Inflammatory macrophage treated with lipopolysaccharide for 4 hours (primary cell): Measurements from ENCODE around the gene ACTN4.
A peak's percentile ranks its signal among the peaks of the same experiment; 100 is the strongest.

Experiments
- DNase-seq: peaks from one replicate; pipeline ENCODE4 v3.0.0-alpha.2; 2020

Gene ACTN4

GRCh38 chr19:38727868-38728660 is 80.6 kb downstream of the ACTN4 start:
- no peak for DNase-seq

DNA sequence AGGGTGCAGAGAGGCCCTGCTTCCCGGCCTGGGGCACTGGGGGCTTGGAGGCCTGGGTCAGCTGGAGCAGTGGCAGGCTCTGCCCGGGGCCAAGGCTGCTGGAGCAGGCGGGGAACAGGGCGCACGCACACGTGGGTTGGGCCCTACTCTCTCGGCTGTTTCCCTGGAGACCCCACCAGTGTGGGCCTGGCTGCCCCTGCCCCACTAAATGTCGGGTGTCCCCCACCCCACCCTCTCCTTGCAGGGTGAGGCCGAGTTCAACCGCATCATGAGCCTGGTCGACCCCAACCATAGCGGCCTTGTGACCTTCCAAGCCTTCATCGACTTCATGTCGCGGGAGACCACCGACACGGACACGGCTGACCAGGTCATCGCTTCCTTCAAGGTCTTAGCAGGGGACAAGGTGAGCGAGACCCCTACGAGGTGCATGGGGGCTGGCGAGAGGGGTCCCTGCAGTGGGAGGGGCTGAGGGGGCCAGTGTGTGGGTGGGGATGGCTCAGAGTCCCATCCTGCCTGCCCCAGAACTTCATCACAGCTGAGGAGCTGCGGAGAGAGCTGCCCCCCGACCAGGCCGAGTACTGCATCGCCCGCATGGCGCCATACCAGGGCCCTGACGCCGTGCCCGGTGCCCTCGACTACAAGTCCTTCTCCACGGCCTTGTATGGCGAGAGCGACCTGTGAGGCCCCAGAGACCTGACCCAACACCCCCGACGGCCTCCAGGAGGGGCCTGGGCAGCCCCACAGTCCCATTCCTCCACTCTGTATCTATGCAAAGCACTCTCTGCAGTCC is 81.5 kb downstream of the ACTN4 start:
- no peak for DNase-seq

DNA sequence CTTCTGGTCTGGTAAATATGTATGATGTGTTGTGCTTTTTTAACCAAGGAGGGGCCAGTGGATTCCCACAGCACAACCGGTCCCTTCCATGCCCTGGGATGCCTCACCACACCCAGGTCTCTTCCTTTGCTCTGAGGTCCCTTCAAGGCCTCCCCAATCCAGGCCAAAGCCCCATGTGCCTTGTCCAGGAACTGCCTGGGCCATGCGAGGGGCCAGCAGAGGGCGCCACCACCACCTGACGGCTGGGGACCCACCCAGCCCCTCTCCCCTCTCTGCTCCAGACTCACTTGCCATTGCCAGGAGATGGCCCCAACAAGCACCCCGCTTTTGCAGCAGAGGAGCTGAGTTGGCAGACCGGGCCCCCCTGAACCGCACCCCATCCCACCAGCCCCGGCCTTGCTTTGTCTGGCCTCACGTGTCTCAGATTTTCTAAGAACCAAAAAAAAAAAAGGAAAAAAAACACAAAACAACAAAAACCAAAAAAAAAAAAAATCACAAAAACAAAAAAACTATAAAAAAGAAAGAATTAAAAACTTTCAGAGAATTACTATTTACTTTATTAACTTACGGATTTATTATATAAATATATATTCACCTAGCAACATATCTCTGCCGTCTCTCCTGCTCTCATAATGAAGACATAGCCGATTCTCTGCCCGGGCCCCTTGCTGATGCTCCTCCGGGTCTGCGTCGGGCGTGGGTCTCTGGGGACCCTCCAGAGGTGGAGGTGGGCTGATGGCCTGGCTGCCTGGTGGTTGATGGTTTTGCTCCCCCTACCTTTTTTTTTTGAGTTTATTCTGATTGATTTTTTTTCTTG is 82.4 kb downstream of the ACTN4 start:
- peak; percentile 55 for DNase-seq

- no peak for DNase-seq
Observed at GRCh38 chr19:38730470-38730730, 83.0 kb downstream of the ACTN4 start.

DNA sequence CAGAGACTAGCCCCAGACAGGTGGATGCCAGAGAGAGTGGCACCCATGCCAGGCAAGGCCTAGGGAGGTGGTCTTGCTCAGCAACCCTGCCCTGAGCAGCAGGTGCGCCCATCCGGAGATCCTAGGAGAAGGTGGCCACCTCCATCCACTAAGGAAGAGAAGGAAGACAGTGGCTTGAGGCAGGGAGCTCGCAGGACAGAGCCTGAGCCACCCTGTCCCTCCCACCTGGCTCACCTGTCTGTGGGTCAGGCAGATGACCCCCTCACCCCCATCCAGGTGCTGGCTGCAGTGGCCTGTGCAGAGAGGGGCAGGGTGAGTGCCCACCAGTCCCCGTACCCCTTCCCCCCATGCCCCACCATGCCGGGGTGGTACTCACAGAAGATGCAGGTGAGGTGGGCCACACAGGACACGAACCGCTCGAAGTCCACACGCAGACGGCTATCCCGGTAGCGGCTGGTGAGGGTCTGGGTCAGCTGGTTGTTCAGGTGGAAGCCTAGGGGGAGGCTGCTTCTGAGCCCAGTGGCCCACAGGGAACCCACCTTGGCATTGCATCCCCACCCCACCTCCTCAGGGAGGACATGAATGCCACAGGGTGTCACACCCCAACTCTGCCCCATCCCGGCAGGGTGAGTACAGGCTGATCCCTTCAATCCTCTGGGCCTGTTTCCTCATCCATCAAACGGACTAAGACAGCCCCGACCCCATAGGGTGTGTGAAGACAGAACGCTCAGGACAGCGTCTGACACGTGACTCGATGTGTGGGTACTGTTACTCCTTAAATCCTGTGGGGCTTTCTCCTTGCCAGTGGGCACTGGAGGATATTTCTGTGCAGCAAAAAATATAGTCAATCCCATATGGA is 83.5 kb downstream of the ACTN4 start:
- DNase-seq: no peak

GRCh38 chr19:38731654-38732301 is 84.3 kb downstream of the ACTN4 start:
- DNase-seq: no peak

DNA sequence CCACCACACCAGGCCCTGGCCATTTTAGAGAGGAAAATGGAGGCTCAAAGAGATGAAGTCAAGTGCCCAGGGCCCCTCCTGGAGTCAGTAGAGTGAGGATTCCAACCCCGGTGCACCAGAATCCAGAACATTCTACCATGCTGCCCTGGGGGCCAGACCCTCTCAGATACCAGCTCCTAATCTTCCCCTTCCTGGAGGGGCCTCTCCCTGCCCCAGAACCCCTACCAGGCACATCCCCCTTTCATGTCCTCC is 85.7 kb downstream of the ACTN4 start:
- no peak for DNase-seq

DNA sequence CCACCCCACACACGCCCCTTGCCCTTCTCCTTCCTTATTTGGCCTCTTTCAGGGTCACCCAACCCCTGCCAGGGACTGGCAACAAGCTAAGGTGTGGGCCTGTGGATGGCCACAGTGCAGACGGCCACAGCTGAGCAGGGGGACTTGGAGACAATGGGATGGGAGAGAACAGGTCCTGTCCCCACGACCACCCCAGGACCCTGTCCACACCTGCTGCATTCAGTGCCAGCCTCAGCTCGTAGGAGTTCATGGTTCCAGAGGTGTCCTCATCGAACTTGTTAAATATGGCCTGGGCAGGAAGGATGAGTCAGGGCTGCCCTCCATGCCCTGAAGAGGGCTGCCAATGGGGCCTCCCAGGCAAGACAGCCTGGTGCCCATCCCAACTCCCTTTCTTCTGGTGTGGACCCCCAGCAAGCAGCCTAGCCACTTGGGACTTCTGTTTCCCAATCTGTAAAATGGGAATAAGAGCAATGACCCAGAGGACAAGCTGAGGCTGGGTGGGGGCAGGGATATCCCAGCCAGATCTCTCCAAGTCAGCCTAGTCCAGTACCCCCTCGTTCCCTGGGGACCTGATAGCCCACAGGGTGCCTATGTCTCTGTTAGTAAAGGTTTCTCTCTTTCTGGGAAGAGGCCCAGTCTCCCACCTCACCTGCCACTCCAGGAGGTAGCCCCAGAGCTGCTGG is 86.2 kb downstream of the ACTN4 start:
- peak; percentile 1 for DNase-seq

DNA sequence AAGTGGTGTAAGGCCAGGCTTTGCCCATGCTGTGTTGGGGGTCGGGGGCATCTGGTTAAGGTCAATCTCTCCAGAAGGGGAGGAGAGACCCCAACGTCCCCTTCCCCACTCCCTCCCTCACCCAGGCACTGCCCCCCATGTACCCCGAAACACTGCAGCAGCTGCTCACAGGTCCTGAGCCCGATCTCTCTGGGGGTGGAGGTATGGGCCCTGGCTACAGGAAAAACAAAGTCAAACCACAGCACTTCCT is 86.7 kb downstream of the ACTN4 start:
- DNase-seq: no peak

DNA sequence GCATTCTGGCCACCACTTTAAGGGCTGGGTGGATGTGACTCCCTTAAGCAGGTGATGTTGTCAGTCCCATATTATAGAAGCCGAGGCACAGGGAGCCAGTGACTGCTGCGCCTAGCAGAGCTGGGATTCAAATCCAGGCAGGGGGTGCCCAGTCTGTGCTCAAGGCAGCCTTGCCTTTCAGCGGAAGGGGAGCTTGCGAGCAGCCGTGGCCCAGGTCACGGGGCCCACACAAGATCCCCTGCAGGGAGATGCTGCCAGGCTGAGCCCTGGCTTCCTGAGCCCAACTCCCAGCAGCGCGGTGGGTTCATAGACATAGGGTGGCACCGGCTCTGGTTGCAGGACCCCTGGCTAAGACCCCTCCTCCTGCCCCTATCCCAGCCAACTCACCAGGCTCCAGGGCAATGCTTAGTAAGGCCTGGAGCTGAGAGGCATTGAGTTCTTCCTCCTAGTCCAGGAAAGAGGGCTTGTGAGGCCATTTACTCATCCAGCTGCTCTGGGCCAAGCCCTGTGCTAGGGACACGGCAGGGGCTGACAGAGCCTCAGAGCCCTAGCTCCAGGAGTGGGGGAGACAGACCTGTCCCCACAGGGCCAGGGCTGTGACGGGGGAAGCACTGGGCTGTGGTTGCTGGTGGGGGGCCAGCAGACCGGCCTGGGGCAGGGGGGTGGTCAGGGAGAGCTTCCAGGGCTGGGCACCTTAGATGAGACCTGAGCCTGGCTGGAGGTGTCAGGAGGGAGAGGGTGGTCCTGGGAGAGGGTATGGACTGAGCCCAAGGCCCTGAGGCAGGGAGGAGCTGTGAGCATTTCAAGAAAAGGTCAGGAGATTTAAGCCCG is 87.2 kb downstream of the ACTN4 start:
- no peak for DNase-seq

DNA sequence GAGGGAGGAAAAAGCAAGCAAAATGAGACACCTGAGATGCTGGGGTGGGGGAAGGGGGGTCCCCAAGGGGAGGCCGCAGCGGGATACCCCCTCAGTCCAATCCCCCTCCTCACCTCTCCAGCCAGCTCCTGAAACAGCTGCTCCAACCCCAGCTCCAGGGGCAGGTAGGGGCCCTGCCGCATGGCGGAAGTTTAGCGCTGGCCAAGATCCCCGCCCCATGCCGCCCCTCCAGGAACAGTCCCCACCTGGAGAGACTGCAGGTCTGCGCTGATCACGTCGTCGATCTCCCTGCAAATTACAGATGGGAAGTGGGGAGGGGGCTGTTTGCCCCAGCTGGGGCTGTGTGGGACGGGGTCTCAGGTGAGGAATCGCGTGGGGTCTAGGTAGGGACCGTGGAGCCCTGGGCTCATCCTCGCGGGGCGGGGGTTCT is 87.8 kb downstream of the ACTN4 start:
- no peak for DNase-seq

- DNase-seq: peak; percentile 38
Observed at GRCh38 chr19:38736036-38736412, 88.6 kb downstream of the ACTN4 start.

DNA sequence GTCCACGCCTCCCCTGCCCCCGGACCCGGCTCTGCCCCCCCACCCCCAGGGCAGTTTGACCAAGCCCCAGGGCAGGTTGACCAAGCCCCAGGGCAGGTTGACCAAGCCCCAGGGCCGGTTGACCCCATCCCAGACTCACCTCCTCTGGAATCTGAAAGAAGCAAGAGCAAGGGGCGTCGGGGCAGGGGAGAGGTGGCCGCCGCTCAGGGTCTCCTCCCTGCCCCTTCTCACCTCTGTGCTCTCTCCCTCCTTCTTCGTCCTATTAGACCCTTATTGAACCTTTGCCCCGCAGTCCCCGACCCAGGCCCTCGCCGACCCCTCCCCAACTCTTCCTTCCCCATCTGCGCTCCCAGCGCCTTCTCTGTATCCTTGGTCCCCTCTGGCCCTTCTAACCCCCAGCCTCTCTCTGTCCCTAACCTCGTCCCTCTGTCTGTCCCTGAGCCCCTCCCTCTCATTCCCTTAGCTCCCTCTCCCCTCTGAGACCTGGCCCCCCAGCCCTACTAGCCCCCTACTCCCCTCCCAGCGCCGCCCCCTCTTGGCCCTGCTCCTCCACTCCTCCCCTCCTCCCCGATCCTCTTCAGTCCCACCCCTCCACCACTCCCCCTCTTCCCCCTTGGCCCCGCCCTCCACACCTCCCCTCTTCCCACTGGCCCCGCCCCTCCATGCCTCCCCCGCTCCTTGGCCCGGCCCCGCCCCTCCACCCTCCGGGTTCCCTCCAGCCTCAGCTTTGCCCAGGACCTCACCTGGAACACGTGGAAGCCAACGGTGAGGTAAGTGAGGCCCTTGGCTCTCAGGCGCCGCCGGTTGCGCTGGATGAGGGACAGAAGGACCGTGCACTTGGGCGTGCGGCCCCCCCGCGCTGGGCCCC is 89.2 kb downstream of the ACTN4 start:
- no peak for DNase-seq

- no peak for DNase-seq
Observed at GRCh38 chr19:38737281-38737865, 89.9 kb downstream of the ACTN4 start.

DNA sequence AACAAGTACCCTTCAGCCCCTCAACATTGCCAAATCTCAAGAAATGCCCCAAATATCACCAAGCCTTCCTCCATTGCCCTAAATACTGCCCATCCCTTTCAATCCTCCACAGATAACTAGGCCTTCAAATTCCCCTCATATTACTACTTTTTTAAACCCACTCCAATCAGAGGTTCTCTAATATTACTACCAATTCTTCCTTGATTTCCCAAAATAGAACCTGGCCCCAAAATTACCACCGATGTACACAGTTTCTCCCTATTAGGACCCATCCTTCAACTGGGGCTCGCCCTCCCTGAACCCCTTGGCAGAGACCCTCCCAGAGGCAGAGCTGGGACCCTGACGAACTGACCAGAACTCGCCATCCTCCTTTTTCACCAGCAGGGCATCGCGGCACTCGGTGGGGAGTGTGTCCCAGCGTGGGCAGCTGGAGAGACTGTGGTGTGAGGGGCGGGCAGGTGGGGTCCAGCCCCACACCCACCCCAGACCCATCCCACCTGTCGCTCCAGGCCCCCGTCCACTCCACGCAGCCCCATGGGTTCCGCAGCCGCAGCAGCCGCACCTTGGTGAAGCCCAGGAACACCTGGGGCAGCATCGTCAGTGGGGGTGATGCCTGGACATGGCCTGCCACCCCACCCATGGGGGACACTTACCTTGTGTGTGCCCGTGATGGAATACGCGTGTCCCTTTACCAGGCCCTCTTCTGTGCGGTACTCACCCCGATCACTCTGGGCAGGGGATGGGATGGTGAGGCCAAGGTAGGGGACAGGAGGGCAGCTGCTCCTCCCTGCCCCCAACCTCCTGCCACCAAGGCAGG is 90.7 kb downstream of the ACTN4 start:
- no peak for DNase-seq

DNA sequence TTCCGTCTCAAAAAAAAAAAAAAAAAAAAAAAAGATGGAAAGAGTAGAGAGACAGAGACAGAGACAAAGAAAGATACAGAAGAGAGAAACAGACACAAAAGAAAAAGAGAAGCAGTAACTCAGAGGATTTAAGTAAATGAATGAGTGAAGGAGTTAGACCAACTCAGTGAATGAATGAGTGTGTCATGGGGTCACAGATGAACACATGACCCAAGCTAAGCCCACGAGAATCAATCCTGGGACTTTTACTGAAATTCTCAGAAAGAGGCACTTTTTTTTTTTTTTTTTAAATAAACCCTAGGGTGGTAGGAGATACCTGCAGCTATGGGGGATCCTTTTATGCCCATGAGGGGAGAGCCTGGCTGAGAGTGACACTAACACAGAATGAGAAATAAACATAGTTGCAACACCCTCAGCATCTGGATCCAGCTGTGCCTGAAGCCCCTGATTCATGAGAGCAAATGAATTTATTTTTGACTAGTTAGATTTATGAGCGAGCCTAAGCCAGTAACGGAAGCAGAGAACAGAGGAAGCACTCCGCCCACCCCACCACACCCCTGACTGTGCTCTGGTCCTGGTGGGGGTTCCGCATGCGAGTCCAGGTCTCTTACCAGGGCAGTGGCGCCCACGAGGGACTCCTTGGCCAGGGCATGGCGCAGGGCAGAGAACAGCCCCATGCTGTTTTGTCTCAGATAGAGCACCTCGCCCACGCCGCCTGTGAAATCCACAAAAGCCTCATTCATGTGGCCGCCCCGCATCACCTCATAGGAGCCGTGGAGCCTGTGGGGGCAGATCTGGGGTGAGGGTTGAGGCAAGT is 92.2 kb downstream of the ACTN4 start:
- DNase-seq: peak; percentile 1

- no peak for DNase-seq
Observed at GRCh38 chr19:38740257-38740592, 92.8 kb downstream of the ACTN4 start.

- no peak for DNase-seq
Observed at GRCh38 chr19:38740932-38741331, 93.5 kb downstream of the ACTN4 start.
